Parathyroid adenoma (tissue), 2 donors: ENCODE measurements around the gene PKNOX1.

ENCODE experiments used
- H2AFZ ChIP-seq: fragments of 300-600 bp; sonication (generic); one replicate; pipeline ENCODE4 v1.7.0; 2017; ENCODE audit warnings: antibody characterized with exemption, mild to moderate bottlenecking
- H3K27ac ChIP-seq: fragments of 300-600 bp; sonication (generic); one replicate; pipeline ENCODE4 v1.7.0; 2017
- H3K27me3 ChIP-seq: fragments of 300-600 bp; sonication (generic); one replicate; pipeline ENCODE4 v1.7.0; 2017; ENCODE audit warnings: low read length; ENCODE audit not compliant: control insufficient read depth, insufficient read depth
- H3K36me3 ChIP-seq: fragments of 300-600 bp; sonication (generic); one replicate; pipeline ENCODE4 v1.7.0; 2017; ENCODE audit warnings: low read length; ENCODE audit not compliant: control insufficient read depth, insufficient read depth
- H3K4me1 ChIP-seq: fragments of 300-600 bp; sonication (generic); one replicate; pipeline ENCODE4 v1.7.0; 2017; ENCODE audit warnings: control low read depth
- H3K4me2 ChIP-seq: fragments of 300-600 bp; sonication (generic); one replicate; pipeline ENCODE4 v1.7.0; 2017; ENCODE audit warnings: low read length
- H3K4me3 ChIP-seq: fragments of 300-600 bp; sonication (generic); one replicate; pipeline ENCODE4 v1.7.0; 2017; ENCODE audit warnings: low read depth, low read length
- H3K79me2 ChIP-seq: fragments of 300-600 bp; sonication (generic); one replicate; pipeline ENCODE4 v1.7.0; 2017; ENCODE audit warnings: control low read depth
- H3K9ac ChIP-seq: fragments of 300-600 bp; sonication (generic); one replicate; pipeline ENCODE4 v1.7.0; 2017; ENCODE audit warnings: mild to moderate bottlenecking
- H3K9me3 ChIP-seq: fragments of 300-600 bp; sonication (generic); one replicate; pipeline ENCODE4 v1.7.0; 2017; ENCODE audit warnings: low read length; ENCODE audit not compliant: control insufficient read depth
- TF ChIP-seq, protein P1 (sequence below): fragments of 300-600 bp; sonication (generic); IDR thresholded peaks from one replicate; pipeline ENCODE4 v1.7.0; 2017; ENCODE audit warnings: antibody characterized with exemption, mild to moderate bottlenecking
- donor health status: primary hyperparathyroidism.

Gene PKNOX1

DNA sequence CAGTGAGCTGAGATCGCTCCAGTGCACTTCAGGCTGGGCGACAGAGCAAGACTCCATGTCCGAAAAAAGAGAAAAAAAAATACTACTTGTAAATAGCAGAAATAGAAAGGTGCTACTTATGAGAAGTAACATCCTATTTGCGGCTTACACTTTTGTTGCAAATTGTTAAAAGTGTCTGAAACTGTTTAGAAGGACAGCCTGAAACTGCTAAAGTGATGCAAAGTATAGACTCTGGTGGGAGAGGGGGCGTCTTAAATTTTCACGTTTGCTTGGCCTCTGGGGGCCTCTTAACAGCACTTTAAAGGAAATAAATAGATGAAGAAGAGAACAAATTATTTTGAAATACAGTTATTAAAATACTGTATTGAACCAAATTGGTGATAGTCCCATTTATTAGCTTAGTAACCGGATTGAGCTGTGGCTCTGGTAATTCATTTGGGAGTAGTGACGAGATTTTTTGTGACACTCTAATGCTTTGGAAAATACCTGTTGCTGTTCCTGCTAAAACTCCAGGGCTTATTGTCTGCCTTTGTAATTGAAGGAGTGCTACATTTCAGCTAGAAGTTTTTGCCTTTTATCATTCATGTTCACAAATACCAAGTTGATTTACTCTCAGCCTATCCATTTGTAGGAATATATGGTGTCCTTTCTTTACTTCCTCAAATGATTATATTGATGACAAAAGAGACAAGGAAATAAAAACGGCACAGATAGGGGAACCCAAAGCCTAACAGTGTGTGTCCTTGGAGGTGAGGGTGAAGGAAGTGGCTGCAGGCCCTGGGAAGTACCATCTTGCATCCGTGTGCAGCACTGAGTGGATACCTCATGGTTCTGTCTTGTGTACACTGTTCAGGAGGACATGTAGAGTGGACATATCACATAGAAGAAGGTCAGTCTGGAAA, 6.2 kb downstream of the PKNOX1 start:
- Histone ChIP-seq H3K36me3 (no peaks in the 10 kb centered on the region), H3K79me2 (peaks cover 19% of the 10 kb centered on the region), H3K4me3 (no peak overlapping the region), H3K27ac (no peak overlapping the region), H3K9ac (no peak overlapping the region), H3K9me3 (no peaks in the 10 kb centered on the region), H2AFZ (no peak overlapping the region), H3K27me3 (no peaks in the 10 kb centered on the region), H3K4me1 (no peaks in the 10 kb centered on the region), H3K4me2 (no peak overlapping the region)
- TF ChIP-seq, protein P1, sequence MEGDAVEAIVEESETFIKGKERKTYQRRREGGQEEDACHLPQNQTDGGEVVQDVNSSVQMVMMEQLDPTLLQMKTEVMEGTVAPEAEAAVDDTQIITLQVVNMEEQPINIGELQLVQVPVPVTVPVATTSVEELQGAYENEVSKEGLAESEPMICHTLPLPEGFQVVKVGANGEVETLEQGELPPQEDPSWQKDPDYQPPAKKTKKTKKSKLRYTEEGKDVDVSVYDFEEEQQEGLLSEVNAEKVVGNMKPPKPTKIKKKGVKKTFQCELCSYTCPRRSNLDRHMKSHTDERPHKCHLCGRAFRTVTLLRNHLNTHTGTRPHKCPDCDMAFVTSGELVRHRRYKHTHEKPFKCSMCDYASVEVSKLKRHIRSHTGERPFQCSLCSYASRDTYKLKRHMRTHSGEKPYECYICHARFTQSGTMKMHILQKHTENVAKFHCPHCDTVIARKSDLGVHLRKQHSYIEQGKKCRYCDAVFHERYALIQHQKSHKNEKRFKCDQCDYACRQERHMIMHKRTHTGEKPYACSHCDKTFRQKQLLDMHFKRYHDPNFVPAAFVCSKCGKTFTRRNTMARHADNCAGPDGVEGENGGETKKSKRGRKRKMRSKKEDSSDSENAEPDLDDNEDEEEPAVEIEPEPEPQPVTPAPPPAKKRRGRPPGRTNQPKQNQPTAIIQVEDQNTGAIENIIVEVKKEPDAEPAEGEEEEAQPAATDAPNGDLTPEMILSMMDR: no peak

DNA sequence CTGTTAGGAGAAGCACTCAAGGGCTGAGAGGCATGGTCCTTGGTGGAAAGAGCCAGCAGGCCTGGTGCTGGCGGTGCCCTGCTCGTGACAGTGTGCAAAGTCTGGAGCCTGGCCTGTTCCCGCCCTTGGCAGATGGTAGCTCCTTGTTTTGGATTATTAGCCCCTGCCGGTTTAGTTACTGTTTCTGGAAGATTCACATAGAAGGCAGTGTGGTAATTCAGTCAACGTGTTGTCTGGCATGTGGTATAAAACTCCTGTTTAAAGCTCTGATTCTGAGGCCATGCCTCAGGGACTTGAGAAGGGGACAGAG, 6.8 kb downstream of the PKNOX1 start:
- Histone ChIP-seq H3K4me2 (no peak overlapping the region), H3K79me2 (peaks cover 19% of the 10 kb centered on the region), H3K27me3 (no peaks in the 10 kb centered on the region), H2AFZ (no peak overlapping the region), H3K4me1 (no peaks in the 10 kb centered on the region), H3K9me3 (no peaks in the 10 kb centered on the region), H3K36me3 (no peaks in the 10 kb centered on the region), H3K9ac (no peak overlapping the region), H3K4me3 (no peak overlapping the region), H3K27ac (no peak overlapping the region)
- TF ChIP-seq, protein P1: no peak

DNA sequence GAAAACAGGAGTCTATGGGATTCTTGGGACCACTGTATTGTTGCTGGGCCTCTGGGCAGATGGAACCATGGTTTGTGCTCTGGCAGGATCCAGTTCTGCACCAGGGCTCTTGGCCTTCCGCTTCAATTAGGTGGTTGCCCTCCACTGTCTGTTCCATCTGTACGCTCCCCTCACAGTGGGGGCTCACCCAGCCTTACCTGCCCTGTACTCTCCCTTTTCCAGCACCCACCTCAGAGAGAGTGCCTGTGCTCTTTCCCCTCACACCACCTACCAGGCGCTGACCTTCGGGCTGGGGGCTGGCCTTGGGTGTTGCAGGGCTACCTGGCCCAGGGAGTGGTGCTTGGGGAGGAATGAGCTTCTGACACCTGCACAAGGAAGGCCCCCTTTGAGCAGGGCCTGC, 7.5 kb downstream of the PKNOX1 start:
- Histone ChIP-seq H3K4me3 (no peak overlapping the region), H2AFZ (no peak overlapping the region), H3K36me3 (no peaks in the 10 kb centered on the region), H3K4me2 (no peak overlapping the region), H3K9ac (no peak overlapping the region), H3K4me1 (no peaks in the 10 kb centered on the region), H3K27ac (no peak overlapping the region), H3K27me3 (no peaks in the 10 kb centered on the region), H3K9me3 (no peaks in the 10 kb centered on the region), H3K79me2 (peaks cover 19% of the 10 kb centered on the region)
- TF ChIP-seq, protein P1: no peak

DNA sequence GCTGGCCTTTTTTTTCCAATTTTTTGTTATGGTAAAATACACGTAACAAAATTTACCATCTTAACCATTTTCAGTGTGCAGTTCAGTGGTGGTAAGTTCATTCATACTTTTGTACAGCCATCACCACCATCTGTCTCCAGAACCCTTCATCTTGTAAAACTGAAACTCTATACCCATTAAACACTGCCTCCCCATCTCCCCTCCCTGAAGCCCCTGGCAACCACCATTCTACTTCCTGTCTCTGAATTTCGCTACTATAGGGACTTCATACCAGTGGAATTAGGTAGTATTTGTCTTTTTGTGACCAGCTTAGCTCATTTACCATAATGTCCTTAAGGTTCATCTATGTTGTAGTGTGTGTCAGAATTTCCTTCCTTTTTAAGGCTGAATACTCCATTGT, 8.7 kb downstream of the PKNOX1 start:
- H2AFZ ChIP-seq: no peak overlapping the region
- H3K4me3 ChIP-seq: no peak overlapping the region
- H3K9ac ChIP-seq: no peak overlapping the region
- no peaks in the 10 kb centered on the region for H3K27me3 ChIP-seq
- H3K4me2 ChIP-seq: no peak overlapping the region
- no peaks in the 10 kb centered on the region for H3K9me3 ChIP-seq
- no peak overlapping the region for H3K27ac ChIP-seq
- no peaks in the 10 kb centered on the region for H3K36me3 ChIP-seq
- TF ChIP-seq, protein P1: no peak
- no peaks in the 10 kb centered on the region for H3K4me1 ChIP-seq
- peaks cover 19% of the 10 kb centered on the region for H3K79me2 ChIP-seq

DNA sequence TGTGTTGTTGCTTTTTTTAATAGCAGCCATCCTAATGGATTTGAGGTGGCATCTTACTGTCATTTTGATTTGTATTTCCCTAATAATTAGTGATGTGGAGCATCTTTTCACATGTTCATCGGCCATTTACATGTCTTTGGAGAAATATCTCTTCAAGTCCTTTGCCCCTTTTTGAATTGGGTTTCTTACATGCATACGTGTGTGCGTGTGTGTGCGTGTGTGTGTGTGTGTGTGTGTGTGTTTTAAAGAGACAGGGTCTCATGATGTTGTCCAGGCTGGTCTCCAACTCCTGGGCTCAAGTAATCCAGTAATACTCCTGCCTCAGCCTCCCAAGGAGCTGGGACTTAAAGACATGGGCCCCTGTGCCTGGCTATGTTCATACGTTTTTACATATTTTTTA, 9.5 kb downstream of the PKNOX1 start:
- Histone ChIP-seq H3K4me2 (no peak overlapping the region), H3K27ac (no peak overlapping the region), H3K9me3 (no peaks in the 10 kb centered on the region), H3K4me3 (no peak overlapping the region), H3K36me3 (no peaks in the 10 kb centered on the region), H3K79me2 (peaks cover 21% of the 10 kb centered on the region), H2AFZ (no peak overlapping the region), H3K9ac (no peak overlapping the region), H3K27me3 (no peaks in the 10 kb centered on the region), H3K4me1 (no peaks in the 10 kb centered on the region)
- TF ChIP-seq, protein P1: no peak
